OCI-LY7 (cell line): ENCODE measurements around the gene DISC1. TPM values are rescaled to one million over a fixed set of nuclear protein-coding genes. Genes with fewer than 3 reads are reported as not detected.
"Not testable (repeated sequence)": the region's sequence is repeated elsewhere in the genome, so short reads cannot be mapped to it uniquely, and the experiment has no call there.

ENCODE experiments used
- BruUV-seq: library from RNA; stranded (reverse); fragments of 400-500 nt; replicated peaks from 2 replicates; lab custom pipeline; 2021; lab: Mats Ljungman, UMichigan
- CTCF ChIA-PET: fragments of 300-600 bp; sonication (Branson Sonifier 250); formaldehyde crosslinking; loops from one replicate; lab custom pipeline; 2022; ENCODE audit warnings: antibody characterized with exemption; ENCODE audit not compliant: unreplicated experiment; lab: Charles Lee
- POLR2A ChIA-PET: fragments of 300-600 bp; sonication (Branson Sonifier 250); formaldehyde crosslinking; loops from one replicate; lab custom pipeline; 2022; ENCODE audit warnings: antibody characterized with exemption; lab: Charles Lee
- DNase-seq: peaks from one replicate; pipeline ENCODE4 v3.0.0-alpha.2; 2015; ENCODE audit warnings: low spot score
- H2AFZ ChIP-seq: fragments of 200-600 bp; sonication (generic), shearing (Covaris generic); 2 replicates; pipeline ENCODE4 v1.6.1; 2014; ENCODE audit warnings: mild to moderate bottlenecking, antibody characterized with exemption, low read length, moderate library complexity
- H3K27ac ChIP-seq: fragments of 200-600 bp; sonication (generic); 2 replicates; pipeline ENCODE4 v1.5.1; 2014; ENCODE audit warnings: mixed run types, low read depth, mild to moderate bottlenecking, moderate library complexity, low read length, inconsistent platforms; ENCODE audit not compliant: poor library complexity, severe bottlenecking
- H3K36me3 ChIP-seq: fragments of 200-600 bp; sonication (generic); 2 replicates; pipeline ENCODE4 v1.6.1; 2014; ENCODE audit warnings: mild to moderate bottlenecking, antibody characterized with exemption, low read length, moderate library complexity, mixed read lengths; ENCODE audit not compliant: insufficient read depth
- H3K4me1 ChIP-seq: fragments of 200-600 bp; sonication (generic); 2 replicates; pipeline ENCODE4 v1.5.1; 2014; ENCODE audit warnings: mild to moderate bottlenecking, low read length; ENCODE audit not compliant: insufficient read depth, poor library complexity, severe bottlenecking
- H3K4me2 ChIP-seq: fragments of 200-600 bp; sonication (generic); 2 replicates; pipeline ENCODE4 v1.6.1; 2014; ENCODE audit warnings: mild to moderate bottlenecking, low read length
- H3K4me3 ChIP-seq: fragments of 200-600 bp; sonication (generic); 2 replicates; pipeline ENCODE4 v1.5.1; 2014; ENCODE audit warnings: mild to moderate bottlenecking, low read depth, low read length; ENCODE audit not compliant: poor library complexity, severe bottlenecking
- H3K79me2 ChIP-seq: fragments of 200-600 bp; sonication (generic); 2 replicates; pipeline ENCODE4 v1.6.1; 2016; ENCODE audit warnings: low read depth, mild to moderate bottlenecking, low read length, moderate library complexity, mixed read lengths; ENCODE audit not compliant: insufficient read depth
- H3K9me2 ChIP-seq: fragments of 200-600 bp; sonication (generic); 2 replicates; pipeline ENCODE4 v1.6.1; 2016; ENCODE audit warnings: mild to moderate bottlenecking, low read length, mixed read lengths; ENCODE audit not compliant: insufficient read depth
- H3K9me3 ChIP-seq: fragments of 200-600 bp; sonication (generic); 2 replicates; pipeline ENCODE4 v1.6.1; 2014; ENCODE audit warnings: mild to moderate bottlenecking, mixed run types, low read length, mixed read lengths
- H4K20me1 ChIP-seq: fragments of 200-600 bp; sonication (generic); 2 replicates; pipeline ENCODE4 v1.6.1; 2014; ENCODE audit warnings: mild to moderate bottlenecking, antibody characterized with exemption, low read length, moderate library complexity, mixed read lengths; ENCODE audit not compliant: insufficient read depth
- EZH2phosphoT487 ChIP-seq: fragments of 200-600 bp; sonication (generic); IDR thresholded peaks from 2 replicates; pipeline ENCODE4 v1.6.1; 2018; ENCODE audit warnings: low read depth, borderline replicate concordance, mild to moderate bottlenecking, mixed run types, antibody characterized with exemption, low read length, moderate library complexity, mixed read lengths
- intact Hi-C: fragments of 100-400 bp; cut with micrococcal nuclease; formaldehyde crosslinking; loops from one replicate; pipeline ENCODE4 v1.10.0; 2022; ENCODE audit not compliant: unreplicated experiment
- total RNA-seq, 2 experiments: library from RNA; depleted of rRNA in 1 of 2; stranded (reverse); fragments of >200 nt in 1 of 2; shearing (Covaris generic) in 1 of 2; gene quantifications; 2 replicates each; pipeline ENCODE4 v1.2.3, GENCODE V29; 2014 to 2022
- TF ChIP-seq, protein P1 (sequence below): fragments of 200-600 bp; sonication (generic); conservative IDR thresholded peaks from 2 replicates; pipeline ENCODE4 v1.5.1; 2014; ENCODE audit warnings: mild to moderate bottlenecking, antibody characterized with exemption, low read length, moderate library complexity, mixed read lengths

DISC1 gene
- total RNA-seq, 2 experiments from 2014 or later = 0.91 TPM; not detected in 1

DNA sequence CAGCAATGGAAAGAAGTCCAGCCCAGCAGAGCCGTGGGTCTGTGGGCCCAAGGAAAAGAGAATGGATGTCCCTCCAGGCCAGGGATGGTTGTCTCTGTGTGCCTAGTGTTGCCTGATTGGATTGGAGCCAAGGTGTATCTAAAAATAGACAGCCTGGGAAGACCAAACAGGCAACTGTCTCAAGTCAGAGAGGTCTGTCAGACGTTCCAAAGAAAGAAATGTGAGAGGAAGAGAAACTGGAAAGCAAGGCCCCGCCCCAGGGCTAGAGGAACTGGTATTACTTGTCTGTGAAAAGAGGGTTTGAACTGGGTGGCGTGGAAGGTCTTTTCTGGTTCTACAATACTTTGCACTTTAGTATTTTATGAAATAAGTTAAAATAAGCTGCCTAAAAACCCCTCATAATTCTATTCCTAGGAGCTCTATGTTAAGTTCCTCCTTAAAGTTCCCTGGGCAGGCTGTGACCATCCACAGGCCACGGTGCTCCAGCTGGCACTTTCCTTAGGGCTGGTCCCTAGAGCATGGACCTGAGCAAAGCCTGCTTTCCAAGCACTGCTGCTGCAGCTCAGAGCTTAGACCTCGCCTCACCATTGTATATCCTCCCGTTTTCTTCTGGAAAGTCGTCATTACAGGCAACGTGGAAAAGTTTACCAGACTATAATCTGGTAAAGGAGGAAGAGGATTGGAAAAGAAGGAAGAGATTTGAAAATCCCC lies 151.6 kb downstream of the DISC1 start:
- Histone ChIP-seq H3K9me2 (no peaks in the 10 kb centered on the region), H3K4me2 (no peak overlapping the region), H3K27ac (no peak overlapping the region), H3K4me1 (no peaks in the 10 kb centered on the region), H3K9me3 (no peaks in the 10 kb centered on the region), H3K79me2 (no peaks in the 10 kb centered on the region), H3K4me3 (no peak overlapping the region), H2AFZ (no peak overlapping the region), H4K20me1 (no peaks in the 10 kb centered on the region), H3K36me3 (no peaks in the 10 kb centered on the region)
- no peak for TF ChIP-seq EZH2phosphoT487
- TF ChIP-seq, protein P1, sequence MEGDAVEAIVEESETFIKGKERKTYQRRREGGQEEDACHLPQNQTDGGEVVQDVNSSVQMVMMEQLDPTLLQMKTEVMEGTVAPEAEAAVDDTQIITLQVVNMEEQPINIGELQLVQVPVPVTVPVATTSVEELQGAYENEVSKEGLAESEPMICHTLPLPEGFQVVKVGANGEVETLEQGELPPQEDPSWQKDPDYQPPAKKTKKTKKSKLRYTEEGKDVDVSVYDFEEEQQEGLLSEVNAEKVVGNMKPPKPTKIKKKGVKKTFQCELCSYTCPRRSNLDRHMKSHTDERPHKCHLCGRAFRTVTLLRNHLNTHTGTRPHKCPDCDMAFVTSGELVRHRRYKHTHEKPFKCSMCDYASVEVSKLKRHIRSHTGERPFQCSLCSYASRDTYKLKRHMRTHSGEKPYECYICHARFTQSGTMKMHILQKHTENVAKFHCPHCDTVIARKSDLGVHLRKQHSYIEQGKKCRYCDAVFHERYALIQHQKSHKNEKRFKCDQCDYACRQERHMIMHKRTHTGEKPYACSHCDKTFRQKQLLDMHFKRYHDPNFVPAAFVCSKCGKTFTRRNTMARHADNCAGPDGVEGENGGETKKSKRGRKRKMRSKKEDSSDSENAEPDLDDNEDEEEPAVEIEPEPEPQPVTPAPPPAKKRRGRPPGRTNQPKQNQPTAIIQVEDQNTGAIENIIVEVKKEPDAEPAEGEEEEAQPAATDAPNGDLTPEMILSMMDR = no peak
- BruUV-seq = no TSS peak
- no peak for DNase-seq
- ChIA-PET POLR2A (no interaction called here), CTCF (no interaction called here)
- intact Hi-C loops = no loop called here

- ChIA-PET POLR2A (interaction anchor here (0.5 to 0.7 kb wide), 2 partner anchors 13 to 243 kb away, joined by 6 to 7 read pairs; no protein-coding TSS in a partner anchor), CTCF (no interaction called here)
- no peaks in the 10 kb centered on the region for H3K9me2 ChIP-seq
- no peak overlapping the region for H3K27ac ChIP-seq
- H3K4me1 ChIP-seq = no peaks in the 10 kb centered on the region
- H3K36me3 ChIP-seq = no peaks in the 10 kb centered on the region
- no peak for TF ChIP-seq EZH2phosphoT487
- TF ChIP-seq, protein P1 = no peak
- no peak overlapping the region for H3K4me3 ChIP-seq
- no peaks in the 10 kb centered on the region for H3K9me3 ChIP-seq
- intact Hi-C loops = no loop called here
- H2AFZ ChIP-seq = no peak overlapping the region
- DNase-seq = no peak
- no peaks in the 10 kb centered on the region for H3K79me2 ChIP-seq
- no peaks in the 10 kb centered on the region for H4K20me1 ChIP-seq
- no peak overlapping the region for H3K4me2 ChIP-seq
- BruUV-seq = no TSS peak
Observed at GRCh38 chr1:231779081-231779480, 152.5 kb downstream of the DISC1 start.

GRCh38 chr1:231781892-231782291 lies 155.3 kb downstream of the DISC1 start:
- ChIA-PET CTCF (no interaction called here), POLR2A (interaction anchor here (0.6 kb wide), 1 partner anchor 117 kb away, joined by 3 read pairs; no protein-coding TSS in a partner anchor)
- H3K4me2 ChIP-seq = no peak overlapping the region

GRCh38 chr1:231785073-231785472 lies 158.5 kb downstream of the DISC1 start:
- H3K4me2 ChIP-seq, CTCF ChIA-PET, POLR2A ChIA-PET, H3K9me3 ChIP-seq, H3K79me2 ChIP-seq, H3K4me3 ChIP-seq, H3K36me3 ChIP-seq, H3K9me2 ChIP-seq, BruUV-seq, intact Hi-C loops, H3K27ac ChIP-seq, H4K20me1 ChIP-seq, H3K4me1 ChIP-seq, H2AFZ ChIP-seq, DNase-seq: not testable (repeated sequence)

More at GRCh38 chr1:231781892-231782291, 155.3 kb downstream of the DISC1 start:
- no peak for DNase-seq
- H3K36me3 ChIP-seq = no peaks in the 10 kb centered on the region
- no peaks in the 10 kb centered on the region for H3K4me1 ChIP-seq
- H3K79me2 ChIP-seq = no peaks in the 10 kb centered on the region
- no TSS peak for BruUV-seq
- no peak overlapping the region for H3K4me3 ChIP-seq
- H2AFZ ChIP-seq = no peak overlapping the region
- TF ChIP-seq, protein P1 = no peak
- no peak for TF ChIP-seq EZH2phosphoT487
- no peaks in the 10 kb centered on the region for H3K9me3 ChIP-seq
- no peaks in the 10 kb centered on the region for H4K20me1 ChIP-seq
- no peak overlapping the region for H3K27ac ChIP-seq
- intact Hi-C loops = no loop called here
- H3K9me2 ChIP-seq = no peaks in the 10 kb centered on the region
